GM18858 (cell line): ENCODE measurements around the gene PAK4.

Experiments
- ATAC-seq: cut with Tn5 transposase; IDR thresholded peaks from one replicate; pipeline ENCODE4 v1.9.1; 2021; ENCODE audit not compliant: unreplicated experiment

The PAK4 gene

GRCh38 chr19:39162441-39163043 lies 37.0 kb downstream of the PAK4 start:
- no peak for ATAC-seq

DNA sequence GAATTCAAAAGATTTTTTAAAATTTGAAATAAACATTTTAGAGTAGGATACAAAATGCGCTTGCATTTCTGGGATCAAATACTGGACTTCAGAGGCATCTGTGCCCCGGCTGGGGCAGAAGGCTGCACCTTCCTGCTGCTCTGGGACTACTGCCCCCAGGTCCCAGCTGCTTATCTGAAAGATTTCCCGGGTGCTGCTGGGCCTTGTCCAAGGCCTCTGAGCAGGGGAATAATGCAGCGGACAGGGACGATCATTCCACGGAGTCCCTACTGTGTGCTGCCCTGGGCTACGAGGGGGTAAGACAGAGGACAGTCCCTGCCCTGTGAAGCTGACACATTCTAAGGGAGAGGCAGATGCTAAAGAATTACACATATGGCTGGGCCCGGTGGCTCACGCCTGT lies 38.0 kb downstream of the PAK4 start:
- ATAC-seq = no peak

- ATAC-seq = no peak
Observed at GRCh38 chr19:39164289-39164688, 38.7 kb downstream of the PAK4 start.

DNA sequence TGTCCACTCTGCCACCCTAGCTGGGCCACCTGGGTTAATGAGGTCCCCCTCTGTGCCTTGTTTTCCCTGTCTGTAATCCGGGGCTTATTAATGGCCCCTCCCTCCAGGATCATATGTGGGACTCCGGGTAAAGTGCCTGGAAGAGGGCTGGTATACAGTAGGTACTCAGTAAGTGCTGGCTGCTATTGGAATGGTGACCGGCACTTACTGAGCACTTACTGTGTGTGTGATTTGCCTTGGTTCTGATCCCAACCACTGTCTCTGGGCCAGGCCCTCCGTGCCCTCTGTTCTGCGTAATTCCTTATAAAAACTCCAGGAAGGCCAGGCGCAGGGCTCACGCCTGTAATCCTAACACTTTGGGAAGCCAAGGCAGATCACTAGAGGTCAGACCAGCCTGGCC lies 40.3 kb downstream of the PAK4 start:
- ATAC-seq = no peak

GRCh38 chr19:39166571-39167391 lies 41.2 kb downstream of the PAK4 start:
- no peak for ATAC-seq

- ATAC-seq = no peak
Observed at GRCh38 chr19:39167461-39168257, 42.1 kb downstream of the PAK4 start.

GRCh38 chr19:39168258-39169142 lies 42.9 kb downstream of the PAK4 start:
- no peak for ATAC-seq

DNA sequence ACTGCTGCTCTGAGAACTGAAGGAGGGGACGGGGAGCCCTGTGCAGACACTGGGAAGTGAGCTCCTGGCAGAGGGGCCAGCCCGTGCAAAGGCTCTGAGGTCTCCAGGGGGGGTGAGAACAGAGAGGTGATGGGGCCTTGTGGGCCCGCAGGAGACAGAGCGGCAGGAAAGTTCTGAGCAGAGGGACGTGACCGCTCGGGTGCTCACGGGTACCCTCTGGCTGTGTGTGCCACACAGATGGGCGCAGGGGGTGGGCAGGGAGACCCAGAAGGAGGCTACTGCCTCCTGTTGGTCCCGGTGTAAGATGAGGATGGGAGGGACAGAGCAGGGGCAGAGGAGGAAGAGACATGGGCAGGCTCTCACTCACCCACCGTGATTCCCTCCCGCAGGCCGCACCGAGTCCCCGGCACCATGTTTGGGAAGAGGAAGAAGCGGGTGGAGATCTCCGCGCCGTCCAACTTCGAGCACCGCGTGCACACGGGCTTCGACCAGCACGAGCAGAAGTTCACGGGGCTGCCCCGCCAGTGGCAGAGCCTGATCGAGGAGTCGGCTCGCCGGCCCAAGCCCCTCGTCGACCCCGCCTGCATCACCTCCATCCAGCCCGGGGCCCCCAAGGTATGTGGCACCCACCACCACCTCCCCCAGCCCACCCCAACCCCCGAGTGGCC lies 43.7 kb downstream of the PAK4 start:
- no peak for ATAC-seq

- ATAC-seq = no peak
Observed at GRCh38 chr19:39170386-39171231, 45.0 kb downstream of the PAK4 start.

GRCh38 chr19:39171479-39172465 lies 46.2 kb downstream of the PAK4 start:
- no peak for ATAC-seq

- no peak for ATAC-seq
Observed at GRCh38 chr19:39172700-39173501, 47.3 kb downstream of the PAK4 start.

- ATAC-seq = no peak
Observed at GRCh38 chr19:39173502-39173991, 48.0 kb downstream of the PAK4 start.

GRCh38 chr19:39174142-39174541 lies 48.6 kb downstream of the PAK4 start:
- no peak for ATAC-seq

DNA sequence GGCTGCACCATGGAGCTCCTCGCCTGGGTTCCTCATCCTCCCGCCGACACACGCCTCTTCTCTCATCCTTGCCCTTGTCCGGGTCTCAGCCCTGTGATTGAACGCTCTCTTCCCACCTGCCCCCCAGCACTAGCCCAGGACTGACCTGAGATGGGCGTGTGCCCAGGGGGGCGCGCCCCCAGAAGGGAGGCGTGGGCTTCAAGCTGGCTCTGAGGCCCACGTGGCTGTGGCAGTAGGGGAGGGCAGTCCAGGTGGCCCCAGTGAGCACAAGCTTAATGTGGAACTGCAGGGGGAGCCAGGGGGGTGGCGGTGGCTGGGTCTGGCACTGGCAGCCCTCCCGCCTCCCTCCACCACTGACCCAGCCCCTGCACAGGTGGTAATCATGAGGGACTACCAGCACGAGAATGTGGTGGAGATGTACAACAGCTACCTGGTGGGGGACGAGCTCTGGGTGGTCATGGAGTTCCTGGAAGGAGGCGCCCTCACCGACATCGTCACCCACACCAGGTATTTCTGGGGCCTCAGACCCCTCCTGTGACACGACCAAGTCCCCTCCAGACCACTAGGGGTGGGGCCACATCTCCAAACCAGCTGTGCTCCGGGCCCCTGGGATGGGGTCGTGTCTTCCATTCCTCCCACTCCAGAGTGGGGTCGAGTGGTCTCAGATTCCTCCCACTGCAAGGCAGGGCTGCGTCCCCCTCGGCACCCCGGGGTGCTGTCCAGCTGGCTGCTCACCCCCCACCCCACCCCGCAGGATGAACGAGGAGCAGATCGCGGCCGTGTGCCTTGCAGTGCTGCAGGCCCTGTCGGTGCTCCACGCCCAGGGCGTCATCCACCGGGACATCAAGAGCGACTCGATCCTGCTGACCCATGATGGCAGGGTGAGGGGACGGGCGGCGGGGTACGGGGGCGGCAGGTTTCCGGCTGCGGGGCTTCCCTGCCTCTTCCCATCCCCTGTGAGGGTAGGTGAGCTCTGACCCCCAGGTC lies 49.3 kb downstream of the PAK4 start:
- no peak for ATAC-seq

DNA sequence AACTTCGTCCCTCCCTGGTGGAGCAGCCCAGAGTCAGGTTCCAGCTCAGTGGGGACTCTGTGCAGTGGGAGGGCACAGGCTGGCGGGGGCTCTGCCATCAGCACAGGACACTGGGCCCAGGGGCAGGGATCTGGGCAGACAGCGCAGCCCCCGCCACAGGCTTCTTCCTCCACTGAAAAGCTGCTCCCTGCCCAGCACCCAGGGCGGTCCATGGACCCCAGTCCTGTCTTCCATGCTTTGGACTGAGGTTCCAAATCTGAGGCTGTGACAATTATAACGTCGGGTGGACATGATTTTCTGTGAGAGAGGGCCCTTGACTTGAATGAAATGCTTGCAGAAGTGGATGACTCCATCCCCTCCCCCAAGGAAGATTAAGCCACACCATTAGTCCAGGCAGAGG lies 50.0 kb downstream of the PAK4 start:
- ATAC-seq = no peak

GRCh38 chr19:39177110-39177699 lies 51.6 kb downstream of the PAK4 start:
- ATAC-seq = no peak
